Measurements from ENCODE around the gene NOC4L.

Gene NOC4L

DNA sequence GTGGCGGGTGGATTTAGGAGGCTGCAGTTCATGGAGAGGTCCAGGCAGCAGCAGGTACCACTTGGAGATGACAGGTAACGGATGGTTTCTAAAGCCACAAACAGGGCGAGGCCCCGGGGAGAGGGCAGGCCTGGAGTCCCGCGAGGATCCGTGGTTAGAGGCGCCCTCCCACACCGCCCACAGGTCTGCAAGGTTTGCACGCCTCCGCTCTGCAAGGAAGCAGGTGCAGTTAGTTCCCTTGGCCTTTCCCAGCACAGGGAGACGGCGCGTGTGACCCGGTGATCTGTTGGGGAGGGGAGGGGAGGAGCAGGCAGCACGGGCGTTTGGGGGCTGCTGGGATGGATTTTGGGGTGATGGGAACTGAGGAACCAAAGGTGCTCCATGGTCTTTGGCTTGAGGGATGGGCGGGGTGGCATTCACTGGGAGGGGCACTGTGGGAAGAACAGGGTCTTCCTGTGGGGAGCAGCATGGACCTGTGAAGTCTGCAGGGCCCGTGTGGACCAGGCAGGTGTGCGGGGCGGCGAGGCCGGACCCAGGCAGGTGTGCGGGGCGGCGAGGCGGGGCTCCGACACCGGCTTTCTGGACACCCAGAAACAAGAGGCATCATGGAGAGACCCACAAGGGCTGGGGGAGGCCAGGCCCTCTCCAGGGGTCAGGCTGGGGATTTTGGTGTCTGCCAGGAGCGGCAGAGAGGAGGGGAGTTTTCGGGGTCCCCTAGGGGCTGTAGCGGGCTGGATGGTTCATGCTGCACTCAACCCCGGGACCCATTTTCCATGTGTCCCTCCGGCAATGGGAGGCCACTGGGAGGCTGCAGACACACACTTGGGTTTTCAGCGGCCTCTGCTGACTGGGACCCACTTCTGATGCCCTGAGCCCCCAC, 29.1 kb downstream of the NOC4L start:
- no peak overlapping the region for H3K4me2 ChIP-seq (ENCODE audit: low read depth, low read length, poor library complexity, severe bottlenecking)
- H3K9ac ChIP-seq (ENCODE audit: low read length): no peak overlapping the region

DNA sequence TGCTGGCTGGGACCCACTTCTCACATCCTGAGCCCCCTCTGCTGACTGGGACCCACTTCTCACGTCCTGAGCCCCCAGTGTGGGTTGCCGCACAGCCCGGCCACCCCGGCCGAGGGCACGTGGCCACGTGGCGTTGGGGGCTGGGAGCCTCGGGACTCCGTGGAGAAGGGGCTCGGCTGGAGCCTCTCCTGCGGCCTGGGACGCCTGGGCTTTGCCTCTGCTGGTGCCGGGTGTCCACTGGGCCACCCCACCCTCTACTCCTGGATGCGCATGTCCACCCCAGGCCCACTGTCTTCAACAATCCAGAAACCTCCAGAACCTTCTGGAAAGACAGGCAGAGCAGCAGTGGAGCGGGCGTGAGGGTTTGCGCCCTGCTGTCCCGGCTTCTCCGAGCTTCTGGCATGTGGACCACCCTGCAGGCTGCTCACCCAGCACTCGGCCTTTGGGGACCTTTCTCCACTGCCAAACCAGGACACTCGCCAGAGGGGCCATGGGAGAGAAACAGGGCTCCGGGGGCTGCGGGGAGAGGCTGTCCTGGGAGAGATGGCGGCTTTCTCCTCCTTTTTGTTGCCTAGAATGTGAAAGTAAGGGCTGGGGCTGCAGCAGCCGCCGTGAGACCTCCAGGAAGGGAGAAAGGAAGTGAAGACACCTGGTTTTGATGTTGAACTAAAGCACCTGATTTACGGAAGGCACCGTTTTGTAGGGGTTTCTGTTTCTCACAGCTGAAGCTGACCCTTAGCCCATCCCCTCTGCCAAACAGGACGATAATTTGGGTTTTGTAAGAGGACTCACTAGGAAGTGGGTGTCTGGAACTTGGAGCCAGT, 30.0 kb downstream of the NOC4L start:
- H3K4me3 ChIP-seq (ENCODE audit: insufficient read depth, low read length, poor library complexity, severe bottlenecking): no peak overlapping the region
- TF ChIP-seq, protein P1, sequence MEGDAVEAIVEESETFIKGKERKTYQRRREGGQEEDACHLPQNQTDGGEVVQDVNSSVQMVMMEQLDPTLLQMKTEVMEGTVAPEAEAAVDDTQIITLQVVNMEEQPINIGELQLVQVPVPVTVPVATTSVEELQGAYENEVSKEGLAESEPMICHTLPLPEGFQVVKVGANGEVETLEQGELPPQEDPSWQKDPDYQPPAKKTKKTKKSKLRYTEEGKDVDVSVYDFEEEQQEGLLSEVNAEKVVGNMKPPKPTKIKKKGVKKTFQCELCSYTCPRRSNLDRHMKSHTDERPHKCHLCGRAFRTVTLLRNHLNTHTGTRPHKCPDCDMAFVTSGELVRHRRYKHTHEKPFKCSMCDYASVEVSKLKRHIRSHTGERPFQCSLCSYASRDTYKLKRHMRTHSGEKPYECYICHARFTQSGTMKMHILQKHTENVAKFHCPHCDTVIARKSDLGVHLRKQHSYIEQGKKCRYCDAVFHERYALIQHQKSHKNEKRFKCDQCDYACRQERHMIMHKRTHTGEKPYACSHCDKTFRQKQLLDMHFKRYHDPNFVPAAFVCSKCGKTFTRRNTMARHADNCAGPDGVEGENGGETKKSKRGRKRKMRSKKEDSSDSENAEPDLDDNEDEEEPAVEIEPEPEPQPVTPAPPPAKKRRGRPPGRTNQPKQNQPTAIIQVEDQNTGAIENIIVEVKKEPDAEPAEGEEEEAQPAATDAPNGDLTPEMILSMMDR (IDR thresholded peaks at IDR 0.05; ENCODE audit: insufficient read depth, low read length, poor library complexity, severe bottlenecking): no peak
- TF ChIP-seq EZH2phosphoT487 (conservative IDR thresholded peaks at IDR 0.05; ENCODE audit: low read length): no peak
- H3K9ac ChIP-seq (ENCODE audit: low read length): no peak overlapping the region
- no peak overlapping the region for H3K27ac ChIP-seq (ENCODE audit: low read depth, low read length)
- H3K4me2 ChIP-seq (ENCODE audit: low read depth, low read length, poor library complexity, severe bottlenecking): no peak overlapping the region
- H3K36me3 ChIP-seq (ENCODE audit: low read length): no peaks in the 10 kb centered on the region
- no peaks in the 10 kb centered on the region for H3K27me3 ChIP-seq (ENCODE audit: low read length)
- no peaks in the 10 kb centered on the region for H3K9me2 ChIP-seq (replicated peaks; ENCODE audit: insufficient read depth, low read length)
- H4K20me1 ChIP-seq (ENCODE audit: low read depth, low read length): no peaks in the 10 kb centered on the region
- H3F3A ChIP-seq (ENCODE audit: insufficient read depth): no peaks in the 10 kb centered on the region
- no peak overlapping the region for H2AFZ ChIP-seq (ENCODE audit: low read depth, low read length, severe bottlenecking)
- no peaks in the 10 kb centered on the region for H3K79me2 ChIP-seq (ENCODE audit: insufficient read depth, low read length)
- H3K9me3 ChIP-seq (ENCODE audit: insufficient read depth, low read length): no peaks in the 10 kb centered on the region

More for the DNA sequence above, 29.1 kb downstream of the NOC4L start:
- no peak overlapping the region for H2AFZ ChIP-seq (ENCODE audit: low read depth, low read length, severe bottlenecking)
- no peaks in the 10 kb centered on the region for H3K79me2 ChIP-seq (ENCODE audit: insufficient read depth, low read length)
- no peaks in the 10 kb centered on the region for H3K36me3 ChIP-seq (ENCODE audit: low read length)
- no peaks in the 10 kb centered on the region for H3F3A ChIP-seq (ENCODE audit: insufficient read depth)
- no peaks in the 10 kb centered on the region for H3K27me3 ChIP-seq (ENCODE audit: low read length)
- no peak overlapping the region for H3K27ac ChIP-seq (ENCODE audit: low read depth, low read length)
- no peaks in the 10 kb centered on the region for H3K9me3 ChIP-seq (ENCODE audit: insufficient read depth, low read length)
- no peak for TF ChIP-seq EZH2phosphoT487 (conservative IDR thresholded peaks at IDR 0.05; ENCODE audit: low read length)
- TF ChIP-seq, protein P1 (IDR thresholded peaks at IDR 0.05; ENCODE audit: insufficient read depth, low read length, poor library complexity, severe bottlenecking): no peak
- no peaks in the 10 kb centered on the region for H4K20me1 ChIP-seq (ENCODE audit: low read depth, low read length)
- H3K4me3 ChIP-seq (ENCODE audit: insufficient read depth, low read length, poor library complexity, severe bottlenecking): no peak overlapping the region
- H3K9me2 ChIP-seq (replicated peaks; ENCODE audit: insufficient read depth, low read length): no peaks in the 10 kb centered on the region

DNA sequence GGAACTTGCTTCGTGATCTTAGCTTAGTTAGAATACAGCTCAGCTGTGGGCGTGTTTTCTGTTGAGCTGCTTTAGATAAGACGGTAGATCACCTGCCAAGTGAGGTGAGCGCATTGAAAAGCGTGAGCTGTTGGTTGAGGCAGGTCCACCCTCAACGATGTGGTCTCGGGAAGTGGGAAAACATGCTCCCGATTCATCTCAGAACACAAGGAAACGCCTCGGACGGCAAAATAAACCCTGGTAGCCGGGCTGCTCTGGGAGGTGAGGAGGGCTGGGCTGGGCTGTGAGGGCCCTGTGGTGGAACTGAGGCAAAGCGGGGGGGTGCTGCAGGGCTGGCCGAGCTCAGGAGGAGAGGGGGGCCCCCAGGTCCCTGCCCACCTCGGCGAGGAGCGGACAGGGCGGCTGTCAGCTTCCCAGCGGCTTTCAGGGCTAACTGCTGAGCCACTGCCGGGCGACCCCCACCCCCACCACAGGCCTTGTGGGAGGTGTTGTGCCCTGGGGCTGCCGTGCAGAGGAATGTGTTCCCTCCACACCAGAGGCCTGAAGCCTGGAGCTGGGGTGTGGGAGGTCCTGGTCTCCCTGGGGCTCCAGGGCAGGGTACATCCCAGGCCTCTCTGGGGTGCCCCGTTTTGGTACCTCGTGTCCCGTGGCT, 30.7 kb downstream of the NOC4L start:
- Histone ChIP-seq H3K79me2 (ENCODE audit: insufficient read depth, low read length) (no peaks in the 10 kb centered on the region), H3K9me2 (replicated peaks; ENCODE audit: insufficient read depth, low read length) (no peaks in the 10 kb centered on the region), H3K9ac (ENCODE audit: low read length) (no peak overlapping the region), H4K20me1 (ENCODE audit: low read depth, low read length) (no peaks in the 10 kb centered on the region), H3K27ac (ENCODE audit: low read depth, low read length) (no peak overlapping the region), H2AFZ (ENCODE audit: low read depth, low read length, severe bottlenecking) (no peak overlapping the region), H3K9me3 (ENCODE audit: insufficient read depth, low read length) (no peaks in the 10 kb centered on the region), H3F3A (ENCODE audit: insufficient read depth) (no peaks in the 10 kb centered on the region), H3K4me3 (ENCODE audit: insufficient read depth, low read length, poor library complexity, severe bottlenecking) (no peak overlapping the region), H3K4me2 (ENCODE audit: low read depth, low read length, poor library complexity, severe bottlenecking) (no peak overlapping the region), H3K27me3 (ENCODE audit: low read length) (no peaks in the 10 kb centered on the region), H3K36me3 (ENCODE audit: low read length) (no peaks in the 10 kb centered on the region)
- TF ChIP-seq EZH2phosphoT487 (conservative IDR thresholded peaks at IDR 0.05; ENCODE audit: low read length): no peak
- TF ChIP-seq, protein P1 (IDR thresholded peaks at IDR 0.05; ENCODE audit: insufficient read depth, low read length, poor library complexity, severe bottlenecking): no peak

All from SU-DHL-6 (cell line).